ENCODE data around the gene PGBD1.

Gene PGBD1

DNA sequence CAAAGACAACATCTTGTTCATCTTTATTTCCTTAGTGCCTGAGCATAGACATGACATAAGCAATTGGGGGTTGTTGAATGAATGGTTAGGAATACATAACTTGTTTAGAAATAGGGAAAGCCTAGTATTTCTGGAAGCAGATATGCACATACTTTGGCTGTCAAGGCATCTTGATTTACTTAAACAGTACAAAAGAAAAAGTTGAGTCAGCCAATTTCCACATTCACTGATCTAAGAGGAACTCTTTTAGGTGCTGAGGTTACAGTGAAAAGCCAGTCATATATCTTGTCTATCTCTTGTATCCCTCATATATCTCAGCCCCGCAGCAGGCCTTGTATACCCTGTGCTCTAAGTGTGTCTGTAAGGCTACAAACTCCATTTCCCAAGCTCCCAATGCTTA lies 40.9 kb upstream of the PGBD1 start:
- TF ChIP-seq EZH2phosphoT487 (conservative IDR thresholded peaks at IDR 0.05; ENCODE audit: low read length), result no peak
- TF ChIP-seq, protein P1, sequence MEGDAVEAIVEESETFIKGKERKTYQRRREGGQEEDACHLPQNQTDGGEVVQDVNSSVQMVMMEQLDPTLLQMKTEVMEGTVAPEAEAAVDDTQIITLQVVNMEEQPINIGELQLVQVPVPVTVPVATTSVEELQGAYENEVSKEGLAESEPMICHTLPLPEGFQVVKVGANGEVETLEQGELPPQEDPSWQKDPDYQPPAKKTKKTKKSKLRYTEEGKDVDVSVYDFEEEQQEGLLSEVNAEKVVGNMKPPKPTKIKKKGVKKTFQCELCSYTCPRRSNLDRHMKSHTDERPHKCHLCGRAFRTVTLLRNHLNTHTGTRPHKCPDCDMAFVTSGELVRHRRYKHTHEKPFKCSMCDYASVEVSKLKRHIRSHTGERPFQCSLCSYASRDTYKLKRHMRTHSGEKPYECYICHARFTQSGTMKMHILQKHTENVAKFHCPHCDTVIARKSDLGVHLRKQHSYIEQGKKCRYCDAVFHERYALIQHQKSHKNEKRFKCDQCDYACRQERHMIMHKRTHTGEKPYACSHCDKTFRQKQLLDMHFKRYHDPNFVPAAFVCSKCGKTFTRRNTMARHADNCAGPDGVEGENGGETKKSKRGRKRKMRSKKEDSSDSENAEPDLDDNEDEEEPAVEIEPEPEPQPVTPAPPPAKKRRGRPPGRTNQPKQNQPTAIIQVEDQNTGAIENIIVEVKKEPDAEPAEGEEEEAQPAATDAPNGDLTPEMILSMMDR (IDR thresholded peaks at IDR 0.05; ENCODE audit: insufficient read depth, low read length, poor library complexity, severe bottlenecking), result no peak
- Histone ChIP-seq H3K4me2 (ENCODE audit: low read depth, low read length, poor library complexity, severe bottlenecking) (no peak overlapping the region), H3K79me2 (ENCODE audit: insufficient read depth, low read length) (no peaks in the 10 kb centered on the region)

GRCh38 chr6:28243946-28244345 lies 37.4 kb upstream of the PGBD1 start:
- no peaks in the 10 kb centered on the region for H3K79me2 ChIP-seq (ENCODE audit: insufficient read depth, low read length)
- H3K36me3 ChIP-seq (ENCODE audit: low read length), result peaks cover 22% of the 10 kb centered on the region
- no peak overlapping the region for H3K4me2 ChIP-seq (ENCODE audit: low read depth, low read length, poor library complexity, severe bottlenecking)
- H4K20me1 ChIP-seq (ENCODE audit: low read depth, low read length), result no peaks in the 10 kb centered on the region
- no peaks in the 10 kb centered on the region for H3K9me3 ChIP-seq (ENCODE audit: insufficient read depth, low read length)
- H3K27me3 ChIP-seq (ENCODE audit: low read length), result no peaks in the 10 kb centered on the region
- no peak overlapping the region for H2AFZ ChIP-seq (ENCODE audit: low read depth, low read length, severe bottlenecking)
- H3K27ac ChIP-seq (ENCODE audit: low read depth, low read length), result no peak overlapping the region
- H3K9me2 ChIP-seq (replicated peaks; ENCODE audit: insufficient read depth, low read length), result no peaks in the 10 kb centered on the region
- H3K4me3 ChIP-seq (ENCODE audit: insufficient read depth, low read length, poor library complexity, severe bottlenecking), result no peak overlapping the region
- no peaks in the 10 kb centered on the region for H3F3A ChIP-seq (ENCODE audit: insufficient read depth)
- H3K9ac ChIP-seq (ENCODE audit: low read length), result no peak overlapping the region
- TF ChIP-seq EZH2phosphoT487 (conservative IDR thresholded peaks at IDR 0.05; ENCODE audit: low read length), result no peak
- TF ChIP-seq, protein P1 (IDR thresholded peaks at IDR 0.05; ENCODE audit: insufficient read depth, low read length, poor library complexity, severe bottlenecking), result no peak

More for the DNA sequence above, 40.9 kb upstream of the PGBD1 start:
- Histone ChIP-seq H3K4me3 (ENCODE audit: insufficient read depth, low read length, poor library complexity, severe bottlenecking) (no peak overlapping the region), H3K9me3 (ENCODE audit: insufficient read depth, low read length) (no peaks in the 10 kb centered on the region), H3K36me3 (ENCODE audit: low read length) (peaks cover 9% of the 10 kb centered on the region; the same call in 1 of the 2 replicates), H3K9ac (ENCODE audit: low read length) (no peak overlapping the region), H3K27ac (ENCODE audit: low read depth, low read length) (no peak overlapping the region), H4K20me1 (ENCODE audit: low read depth, low read length) (no peaks in the 10 kb centered on the region), H3K9me2 (replicated peaks; ENCODE audit: insufficient read depth, low read length) (no peaks in the 10 kb centered on the region), H2AFZ (ENCODE audit: low read depth, low read length, severe bottlenecking) (no peak overlapping the region), H3K27me3 (ENCODE audit: low read length) (no peaks in the 10 kb centered on the region), H3F3A (ENCODE audit: insufficient read depth) (no peaks in the 10 kb centered on the region)

- no peaks in the 10 kb centered on the region for H3K9me3 ChIP-seq (ENCODE audit: insufficient read depth, low read length)
- TF ChIP-seq, protein P1 (IDR thresholded peaks at IDR 0.05; ENCODE audit: insufficient read depth, low read length, poor library complexity, severe bottlenecking), result no peak
- TF ChIP-seq EZH2phosphoT487 (conservative IDR thresholded peaks at IDR 0.05; ENCODE audit: low read length), result no peak
- H3F3A ChIP-seq (ENCODE audit: insufficient read depth), result no peaks in the 10 kb centered on the region
- H2AFZ ChIP-seq (ENCODE audit: low read depth, low read length, severe bottlenecking), result no peak overlapping the region
- no peaks in the 10 kb centered on the region for H3K27me3 ChIP-seq (ENCODE audit: low read length)
- H3K27ac ChIP-seq (ENCODE audit: low read depth, low read length), result no peak overlapping the region
- peaks cover 2% of the 10 kb centered on the region for H3K79me2 ChIP-seq (ENCODE audit: insufficient read depth, low read length)
- no peaks in the 10 kb centered on the region for H3K9me2 ChIP-seq (replicated peaks; ENCODE audit: insufficient read depth, low read length)
- H4K20me1 ChIP-seq (ENCODE audit: low read depth, low read length), result no peaks in the 10 kb centered on the region
- no peak overlapping the region for H3K9ac ChIP-seq (ENCODE audit: low read length)
- H3K36me3 ChIP-seq (ENCODE audit: low read length), result peaks cover 22% of the 10 kb centered on the region
- no peak overlapping the region for H3K4me2 ChIP-seq (ENCODE audit: low read depth, low read length, poor library complexity, severe bottlenecking)
- H3K4me3 ChIP-seq (ENCODE audit: insufficient read depth, low read length, poor library complexity, severe bottlenecking), result no peak overlapping the region
Measured at GRCh38 chr6:28245206-28245941, 36.0 kb upstream of the PGBD1 start.

All from SU-DHL-6 (cell line).